Measurements from ENCODE around the gene OLFM1.

Gene OLFM1

DNA sequence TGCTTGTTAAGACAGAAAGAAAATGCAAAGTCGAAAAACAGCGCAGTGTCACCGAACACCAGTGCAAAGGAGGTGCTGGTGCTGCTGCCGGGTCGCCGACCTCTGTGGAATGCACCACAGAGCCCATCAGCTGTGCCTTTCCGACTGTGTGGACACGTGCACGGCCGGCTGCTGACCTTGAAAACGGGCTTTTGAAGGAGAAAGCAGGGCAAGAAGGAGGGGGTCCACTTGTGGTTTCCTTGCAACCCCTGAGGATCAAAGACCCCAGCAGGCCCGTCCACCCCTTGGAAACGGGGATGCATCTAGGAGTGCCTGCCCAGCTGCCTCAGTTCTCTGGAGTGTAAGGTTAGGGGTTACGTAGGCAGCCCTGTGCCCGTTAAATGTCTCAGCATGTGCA lies 6.2 kb upstream of the OLFM1 start:
- H3K4me3 ChIP-seq (ENCODE audit: control insufficient read depth, low read depth, low read length) = no peak overlapping the region
- TF ChIP-seq, protein P1, sequence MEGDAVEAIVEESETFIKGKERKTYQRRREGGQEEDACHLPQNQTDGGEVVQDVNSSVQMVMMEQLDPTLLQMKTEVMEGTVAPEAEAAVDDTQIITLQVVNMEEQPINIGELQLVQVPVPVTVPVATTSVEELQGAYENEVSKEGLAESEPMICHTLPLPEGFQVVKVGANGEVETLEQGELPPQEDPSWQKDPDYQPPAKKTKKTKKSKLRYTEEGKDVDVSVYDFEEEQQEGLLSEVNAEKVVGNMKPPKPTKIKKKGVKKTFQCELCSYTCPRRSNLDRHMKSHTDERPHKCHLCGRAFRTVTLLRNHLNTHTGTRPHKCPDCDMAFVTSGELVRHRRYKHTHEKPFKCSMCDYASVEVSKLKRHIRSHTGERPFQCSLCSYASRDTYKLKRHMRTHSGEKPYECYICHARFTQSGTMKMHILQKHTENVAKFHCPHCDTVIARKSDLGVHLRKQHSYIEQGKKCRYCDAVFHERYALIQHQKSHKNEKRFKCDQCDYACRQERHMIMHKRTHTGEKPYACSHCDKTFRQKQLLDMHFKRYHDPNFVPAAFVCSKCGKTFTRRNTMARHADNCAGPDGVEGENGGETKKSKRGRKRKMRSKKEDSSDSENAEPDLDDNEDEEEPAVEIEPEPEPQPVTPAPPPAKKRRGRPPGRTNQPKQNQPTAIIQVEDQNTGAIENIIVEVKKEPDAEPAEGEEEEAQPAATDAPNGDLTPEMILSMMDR (conservative IDR thresholded peaks at IDR 0.05; ENCODE audit: control insufficient read depth, insufficient read depth, low read depth, low read length) = no peak

DNA sequence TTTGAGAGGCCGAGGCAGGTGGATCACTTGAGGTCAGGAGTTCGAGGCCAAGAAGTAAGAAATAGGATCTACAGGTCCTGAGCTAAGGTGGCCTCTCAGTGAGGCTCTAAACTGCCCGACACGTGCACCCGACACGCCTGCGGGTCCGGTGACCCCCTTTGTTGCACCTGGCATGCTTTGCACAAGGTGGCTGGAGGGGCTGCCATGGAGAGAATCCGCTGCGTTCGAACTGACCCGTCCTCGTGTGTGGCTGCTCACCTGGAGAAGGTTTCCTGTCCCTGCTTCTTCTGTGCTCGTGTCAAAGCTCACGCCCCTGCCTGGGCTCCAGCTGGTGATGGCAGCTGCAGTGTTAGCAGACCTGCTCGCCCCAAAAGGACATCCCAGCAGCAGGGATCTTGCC lies 5.7 kb upstream of the OLFM1 start:
- DNase-seq (ENCODE audit: low read depth) = no peak
- H3K4me3 ChIP-seq (ENCODE audit: control insufficient read depth, low read depth, low read length) = no peak overlapping the region
- TF ChIP-seq, protein P1 (conservative IDR thresholded peaks at IDR 0.05; ENCODE audit: control insufficient read depth, insufficient read depth, low read depth, low read length) = no peak

More for the DNA sequence above, 6.2 kb upstream of the OLFM1 start:
- DNase-seq (ENCODE audit: low read depth) = no peak

DNA sequence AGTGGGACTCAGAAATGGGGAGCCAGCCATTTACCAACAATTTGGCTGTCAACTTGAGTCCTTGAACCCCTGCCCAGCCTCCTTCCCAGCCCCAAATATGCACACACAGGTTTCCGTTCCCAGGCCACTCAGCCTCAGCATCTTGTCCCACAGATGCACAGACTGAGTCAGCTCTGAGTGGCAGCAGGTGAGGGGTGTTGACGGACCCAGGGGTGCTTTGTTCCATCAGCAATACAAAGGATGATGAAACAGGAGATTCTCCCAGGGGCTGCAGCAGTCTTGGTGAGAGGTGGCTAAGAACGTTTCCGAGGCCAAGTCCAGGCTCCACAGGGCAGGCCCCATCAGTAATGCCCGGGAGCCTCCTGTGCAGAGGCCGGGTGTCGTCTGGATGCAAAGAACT lies 4.9 kb upstream of the OLFM1 start:
- no peak for DNase-seq (ENCODE audit: low read depth)
- no peak overlapping the region for H3K4me3 ChIP-seq (ENCODE audit: control insufficient read depth, low read depth, low read length)
- TF ChIP-seq, protein P1 (conservative IDR thresholded peaks at IDR 0.05; ENCODE audit: control insufficient read depth, insufficient read depth, low read depth, low read length) = no peak

DNA sequence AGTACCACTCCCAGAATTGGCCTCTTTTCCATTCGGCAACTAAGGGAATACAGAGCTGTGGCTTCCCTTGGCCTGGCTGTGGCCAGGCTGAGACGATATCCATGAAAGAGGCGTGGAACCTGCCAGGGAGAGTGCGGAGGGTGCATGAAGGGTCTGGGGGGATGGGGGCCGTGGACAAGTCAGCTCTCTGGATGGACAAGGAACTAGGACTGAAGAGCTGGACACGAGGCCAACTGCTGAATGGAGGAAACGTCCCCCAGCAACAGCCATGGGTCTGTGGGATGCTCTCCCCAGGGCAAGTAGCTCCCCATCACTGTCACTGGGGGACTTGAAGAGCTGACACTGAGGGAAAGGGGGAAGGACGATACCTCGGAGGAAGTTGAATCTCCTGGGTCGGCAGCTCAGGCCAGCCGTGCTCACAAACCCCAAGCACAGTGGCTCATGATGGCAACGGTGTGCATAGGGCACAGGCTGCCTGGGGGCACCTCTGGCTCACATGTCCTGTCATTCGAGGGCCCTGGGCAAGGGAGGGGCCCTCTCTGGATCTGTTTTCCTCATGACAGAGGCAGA lies 4.1 kb upstream of the OLFM1 start:
- H3K4me3 ChIP-seq (ENCODE audit: control insufficient read depth, low read depth, low read length) = no peak overlapping the region
- no peak for DNase-seq (ENCODE audit: low read depth)
- TF ChIP-seq, protein P1 (conservative IDR thresholded peaks at IDR 0.05; ENCODE audit: control insufficient read depth, insufficient read depth, low read depth, low read length) = no peak

DNA sequence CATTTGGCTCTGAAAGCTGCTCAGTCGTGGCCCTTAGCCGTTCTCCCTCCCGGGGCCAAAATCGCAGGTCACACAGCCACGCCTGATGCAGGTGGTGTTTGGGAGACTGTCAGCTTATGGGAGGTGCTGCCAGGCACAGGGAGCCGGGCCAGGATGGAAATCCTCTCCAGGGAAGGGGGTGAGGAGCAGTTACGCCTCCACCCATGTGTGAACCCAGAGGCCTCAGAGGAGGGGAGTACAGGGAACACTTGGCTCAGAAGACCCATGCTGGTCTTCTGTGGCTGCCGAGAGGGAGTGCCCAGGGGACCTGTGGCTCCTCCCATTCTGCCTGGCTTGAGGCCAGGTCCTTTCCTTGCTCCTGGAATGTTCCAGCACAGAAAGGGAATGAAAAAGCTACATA lies 3.6 kb upstream of the OLFM1 start:
- TF ChIP-seq, protein P1 (conservative IDR thresholded peaks at IDR 0.05; ENCODE audit: control insufficient read depth, insufficient read depth, low read depth, low read length) = no peak
- no peak overlapping the region for H3K4me3 ChIP-seq (ENCODE audit: control insufficient read depth, low read depth, low read length)
- DNase-seq (ENCODE audit: low read depth) = no peak

DNA sequence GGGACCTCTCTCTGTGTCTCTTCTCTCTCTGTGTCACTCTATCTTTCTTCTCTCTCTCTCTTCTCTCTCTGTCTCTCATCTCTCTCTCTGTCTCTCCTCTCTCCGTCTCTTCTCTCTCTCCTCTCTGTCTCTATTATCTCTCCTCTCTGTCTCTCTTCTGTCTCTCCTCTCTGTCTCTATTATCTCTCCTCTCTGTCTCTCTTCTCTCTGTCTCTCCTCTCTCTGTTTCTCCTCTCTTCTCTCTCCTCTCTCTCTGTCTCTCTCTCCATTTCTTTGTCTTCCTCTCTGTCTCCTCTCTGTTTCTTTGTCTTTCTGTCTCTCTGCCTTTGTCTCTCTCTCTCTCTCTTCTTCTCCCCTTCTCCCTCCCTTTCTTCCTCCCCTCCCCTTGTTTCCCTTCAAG lies 3.2 kb upstream of the OLFM1 start:
- H3K4me3 ChIP-seq (ENCODE audit: control insufficient read depth, low read depth, low read length) = no peak overlapping the region
- no peak for DNase-seq (ENCODE audit: low read depth)
- TF ChIP-seq, protein P1 (conservative IDR thresholded peaks at IDR 0.05; ENCODE audit: control insufficient read depth, insufficient read depth, low read depth, low read length) = no peak
